ENCODE results near the gene ZNF616.

- TF ChIP-seq NRF1 (IDR thresholded peaks at IDR 0.05; ENCODE audit: low read depth, low read length) (no peak), ATF2 (IDR thresholded peaks at IDR 0.05; ENCODE audit: low read length) (no peak), POLR2AphosphoS5 (IDR thresholded peaks at IDR 0.05; ENCODE audit: low read depth, low read length) (no peak), SAP30 (IDR thresholded peaks at IDR 0.05; ENCODE audit: insufficient read depth, insufficient replicate concordance, low read length) (no peak), SP1 (IDR thresholded peaks at IDR 0.05; ENCODE audit: low read depth, low read length) (no peak), MAFK (IDR thresholded peaks at IDR 0.05; ENCODE audit: low read depth, low read length) (no peak), BACH1 (IDR thresholded peaks at IDR 0.05; ENCODE audit: low read length) (no peak), SIX5 (IDR thresholded peaks at IDR 0.05; ENCODE audit: low read depth, low read length) (no peak), MAX (IDR thresholded peaks at IDR 0.05) (no peak), TEAD4 (IDR thresholded peaks at IDR 0.05; ENCODE audit: low read depth, low read length) (no peak), TBP (IDR thresholded peaks at IDR 0.05; ENCODE audit: low read depth, low read length) (no peak)
Observed at GRCh38 chr19:52070496-52070895, 69.2 kb downstream of the ZNF616 start.

All from H1 (cell line).